NK-92 (cell line): ENCODE measurements around the gene F13B.
"Not testable (repeated sequence)": the region's sequence is repeated elsewhere in the genome, so short reads cannot be mapped to it uniquely, and the experiment has no call there.

Experiments used
- DNase-seq: peaks from one replicate; lab custom pipeline; 2025; ENCODE audit not compliant: unreplicated experiment; lab: John Stamatoyannopoulos, UW

The F13B gene

GRCh38 chr1:197066719-197067456 lies at the start of gene F13B:
F13B (minus strand) TSS chr1:197067260; CDS start chr1:197067223, 37 bp downstream.
- DNase-seq: no peak

DNA sequence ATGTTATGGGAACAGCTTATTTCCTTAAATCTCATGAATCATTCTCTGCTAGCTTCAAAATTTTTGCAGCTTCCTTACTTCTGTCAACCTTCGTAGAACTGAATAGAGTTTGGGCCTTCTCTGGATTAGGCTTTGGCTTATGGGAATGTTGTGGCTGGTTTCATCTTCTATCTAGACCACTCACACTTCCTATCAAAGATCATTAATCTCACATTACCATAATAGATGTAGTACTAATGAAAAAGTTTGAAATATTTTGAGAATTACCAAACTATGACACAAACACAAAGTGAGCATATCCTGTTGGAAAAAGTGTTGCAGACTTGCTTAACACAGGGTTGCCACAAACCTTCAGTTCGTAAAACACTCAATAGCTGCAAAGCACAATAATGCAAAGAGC lies 49.1 kb upstream of the F13B start:
- no peak for DNase-seq

DNA sequence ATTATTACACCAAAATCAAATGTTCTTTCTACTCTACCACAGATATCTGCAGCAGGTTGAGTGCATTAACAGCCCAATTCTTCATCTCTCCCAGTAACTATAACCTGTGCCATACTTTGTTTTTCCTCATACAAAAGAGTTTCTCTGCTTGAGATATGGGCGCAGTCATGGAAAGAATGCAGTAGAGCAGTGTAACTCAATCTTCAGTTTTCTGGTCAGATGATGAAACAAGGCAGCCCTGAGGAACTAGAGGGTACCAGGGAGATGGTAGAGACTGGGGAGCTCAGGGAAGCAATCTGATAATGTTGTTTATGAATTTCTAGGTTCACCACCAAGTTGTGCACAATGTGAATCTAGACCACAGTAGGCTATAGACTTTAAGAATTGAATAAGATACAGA lies 39.8 kb upstream of the F13B start:
- no peak for DNase-seq

DNA sequence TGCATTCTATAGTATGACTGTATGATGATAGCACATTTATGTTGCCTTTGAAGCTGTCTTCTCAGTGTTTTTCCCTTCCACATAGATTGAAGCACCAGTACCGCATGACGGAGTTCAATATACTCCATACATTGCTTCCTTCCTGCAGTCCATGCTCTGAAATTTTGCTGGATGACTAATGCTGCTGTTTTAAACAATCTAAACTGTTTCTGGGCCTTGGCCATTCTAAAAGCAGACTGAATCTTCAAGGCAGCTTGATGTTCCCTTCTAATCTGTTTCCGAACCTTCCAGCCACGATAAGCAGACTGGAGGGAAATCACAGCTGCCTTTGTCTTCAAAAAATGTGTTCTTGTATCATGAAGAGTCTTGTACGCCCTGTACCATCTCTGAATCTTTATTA lies 36.2 kb upstream of the F13B start:
- DNase-seq: no peak

- DNase-seq: no peak
Observed at GRCh38 chr1:197101978-197102377, 34.9 kb upstream of the F13B start.

DNA sequence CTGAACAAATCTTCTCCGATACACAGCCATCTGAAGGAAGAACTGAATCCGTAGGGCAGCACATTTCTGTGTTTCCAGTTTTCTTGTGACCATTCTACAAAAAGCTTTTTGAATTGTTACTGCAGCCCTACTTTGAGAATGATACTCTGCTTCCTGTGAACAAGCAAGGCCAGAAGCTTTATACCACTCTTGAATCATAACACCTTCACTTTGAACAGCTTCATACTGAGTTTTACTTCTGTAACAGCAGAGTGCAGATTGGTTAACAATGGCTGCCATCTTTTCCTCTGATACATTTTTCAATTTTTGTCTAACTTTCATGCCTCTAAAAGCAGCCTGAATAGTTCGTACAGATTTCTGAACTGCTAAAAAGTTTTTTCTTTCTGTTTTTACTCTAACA lies 33.6 kb upstream of the F13B start:
- DNase-seq: no peak

DNA sequence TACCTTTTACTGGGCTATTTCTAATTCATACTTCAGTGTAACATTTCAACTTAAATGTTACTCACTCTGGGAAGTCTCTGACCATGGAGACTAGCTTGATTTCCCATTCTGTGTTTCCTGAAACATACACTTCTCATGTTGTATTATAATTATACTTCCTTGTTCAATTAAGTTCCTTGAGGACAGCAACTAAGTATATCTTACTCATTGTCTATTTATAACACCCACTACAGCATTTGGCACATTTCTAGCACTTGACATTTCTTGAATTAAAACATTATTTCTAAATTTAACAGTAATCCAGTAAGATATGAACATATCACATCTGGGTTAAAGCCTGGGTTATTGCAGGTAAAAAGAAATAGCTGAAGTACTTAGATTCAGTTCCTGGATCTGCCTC lies 32.4 kb upstream of the F13B start:
- no peak for DNase-seq

- DNase-seq: not testable (repeated sequence)
Observed at GRCh38 chr1:197096971-197097370, 29.9 kb upstream of the F13B start.

DNA sequence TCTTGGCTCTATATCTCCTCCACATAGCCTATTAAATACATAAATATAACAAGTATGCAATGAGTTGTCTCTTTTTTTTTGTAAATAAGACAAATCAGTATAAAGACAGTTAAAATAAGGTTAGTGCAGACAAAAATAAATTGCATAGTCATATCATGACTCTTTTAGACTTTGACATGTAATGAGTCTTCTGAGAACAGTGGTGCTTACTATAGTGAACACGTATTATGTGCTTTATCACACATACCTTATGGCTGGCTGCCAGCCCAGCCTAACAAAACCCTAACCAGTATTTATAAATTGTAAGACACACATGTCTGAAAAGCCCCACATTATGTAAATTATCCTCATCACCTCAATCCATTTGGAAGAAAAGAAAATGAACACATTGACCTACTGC lies 29.1 kb upstream of the F13B start:
- DNase-seq: no peak

DNA sequence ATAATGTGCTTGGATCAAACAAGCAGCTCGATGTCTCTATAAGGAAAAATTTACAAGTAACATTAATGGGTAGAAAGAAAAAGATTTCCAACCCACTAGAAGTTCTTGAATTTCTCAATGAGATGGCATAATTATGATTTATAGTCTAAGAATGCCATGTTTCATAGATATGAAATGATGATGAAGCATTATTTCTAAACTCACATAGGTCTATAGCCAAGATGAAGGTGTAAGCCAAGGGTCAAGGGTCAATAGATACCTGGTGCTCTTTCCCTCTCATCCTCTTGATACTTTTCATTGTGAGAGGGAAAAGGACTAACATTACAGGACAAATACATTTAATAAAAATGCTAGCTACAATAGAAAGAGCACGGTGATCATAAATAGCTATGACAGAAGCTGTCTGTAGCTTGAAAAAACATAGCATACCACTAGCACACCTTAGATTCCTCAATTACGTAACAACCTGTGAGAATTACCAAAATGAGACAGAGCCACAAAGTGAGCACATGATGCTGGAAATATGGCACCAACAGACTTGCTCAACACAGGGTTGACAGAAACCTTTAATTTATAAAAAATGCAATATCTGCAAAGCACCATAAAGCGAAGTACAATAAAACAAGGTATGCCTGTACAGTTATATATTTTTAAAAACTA lies 26.3 kb upstream of the F13B start:
- no peak for DNase-seq

GRCh38 chr1:197092491-197093023 lies 25.5 kb upstream of the F13B start:
- DNase-seq: no peak

DNA sequence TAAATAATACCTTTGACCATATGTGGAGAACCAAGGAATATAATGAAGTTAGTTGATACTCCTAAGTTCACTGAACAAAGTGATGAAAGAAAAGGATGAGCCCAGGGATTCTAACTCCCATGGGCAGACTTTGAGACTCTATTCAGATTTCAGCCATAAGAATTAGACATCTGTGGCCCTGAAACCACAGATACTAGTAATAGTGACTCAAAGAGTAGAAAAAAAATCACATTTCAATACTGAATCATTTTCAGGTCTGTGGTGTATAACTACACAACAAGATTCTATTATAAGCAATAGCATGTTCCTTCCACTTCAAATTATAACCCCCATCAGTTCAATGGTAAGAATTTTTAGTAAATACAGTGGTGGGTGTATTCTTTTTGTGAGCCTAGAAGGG lies 16.4 kb upstream of the F13B start:
- no peak for DNase-seq

DNA sequence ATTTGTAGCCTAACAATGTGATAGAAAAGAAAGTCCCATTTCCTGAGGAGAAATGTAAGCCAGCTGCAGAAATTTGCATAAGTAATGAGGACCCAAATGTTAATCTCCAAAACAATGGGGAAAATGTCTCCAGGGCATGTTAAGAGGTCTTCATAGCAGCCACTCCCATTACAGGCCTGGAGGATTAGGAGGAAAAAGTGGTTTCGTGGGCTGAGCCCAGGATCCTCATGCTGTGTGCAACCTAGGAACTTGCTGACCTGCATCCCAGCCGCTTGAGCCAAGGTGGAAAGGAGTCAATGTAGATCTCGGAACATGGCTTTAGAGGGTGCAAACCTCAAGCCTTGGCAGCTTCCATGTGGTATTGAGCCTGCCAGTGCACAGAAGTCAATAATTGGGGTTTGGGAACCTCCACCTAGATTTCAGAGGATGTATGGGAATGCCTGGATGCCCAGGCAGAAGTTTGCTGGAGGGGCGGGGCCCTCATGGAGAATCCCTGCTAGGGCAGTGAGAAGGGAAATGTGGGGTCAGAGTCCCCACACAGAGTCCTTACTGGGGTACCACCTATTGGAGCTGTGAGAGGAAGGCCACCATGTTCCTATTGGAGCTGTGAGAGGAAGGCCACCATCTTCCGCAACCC lies 14.2 kb upstream of the F13B start:
- no peak for DNase-seq

DNA sequence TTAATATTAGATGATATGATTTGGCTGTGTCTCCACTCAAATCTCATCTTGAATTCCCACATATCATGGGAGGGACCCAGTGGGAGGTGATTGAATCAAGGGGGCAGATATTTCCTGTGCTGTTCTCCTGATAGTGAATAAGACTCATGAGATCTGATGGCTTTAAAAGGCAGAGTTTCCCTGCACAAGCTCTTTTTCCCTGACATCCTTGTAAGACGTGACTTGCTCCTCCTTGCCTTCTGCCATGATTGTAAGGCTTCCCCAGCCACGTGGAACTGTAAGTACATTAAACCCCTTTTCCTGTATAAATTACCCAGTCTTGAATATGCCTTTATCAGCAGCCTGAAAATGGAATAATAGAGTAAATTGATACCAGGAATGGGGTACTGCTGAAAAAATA lies 13.3 kb upstream of the F13B start:
- DNase-seq: no peak

DNA sequence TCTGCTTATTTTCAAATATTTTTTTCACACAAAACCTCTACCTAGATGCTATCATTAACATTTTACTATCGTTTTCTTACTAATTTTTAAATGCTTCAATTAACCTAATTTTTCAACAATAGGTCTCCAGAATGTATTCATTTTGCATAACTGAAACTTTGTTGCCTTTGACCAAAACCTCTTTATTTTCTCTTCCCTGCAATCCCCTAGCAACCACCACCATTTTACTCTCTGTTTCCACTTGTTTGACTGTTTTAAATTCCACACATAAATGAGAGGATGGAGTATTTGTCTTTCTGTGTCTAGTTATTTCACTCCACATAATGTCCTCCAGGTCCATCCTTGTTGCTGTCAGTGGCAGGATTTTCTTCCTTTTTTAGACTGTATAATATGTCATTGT lies 9.5 kb upstream of the F13B start:
- no peak for DNase-seq

GRCh38 chr1:197073978-197074377 lies 6.9 kb upstream of the F13B start:
- DNase-seq: no peak

- no peak for DNase-seq
Observed at GRCh38 chr1:197067457-197067818, 378 bp upstream of the F13B start.

GRCh38 chr1:197066277-197066676 lies 783 bp downstream of the F13B start:
- no peak for DNase-seq

- no peak for DNase-seq
Observed at GRCh38 chr1:197065559-197065958, 1.5 kb downstream of the F13B start.

- no peak for DNase-seq
Observed at GRCh38 chr1:197063212-197063611, 3.8 kb downstream of the F13B start.

DNA sequence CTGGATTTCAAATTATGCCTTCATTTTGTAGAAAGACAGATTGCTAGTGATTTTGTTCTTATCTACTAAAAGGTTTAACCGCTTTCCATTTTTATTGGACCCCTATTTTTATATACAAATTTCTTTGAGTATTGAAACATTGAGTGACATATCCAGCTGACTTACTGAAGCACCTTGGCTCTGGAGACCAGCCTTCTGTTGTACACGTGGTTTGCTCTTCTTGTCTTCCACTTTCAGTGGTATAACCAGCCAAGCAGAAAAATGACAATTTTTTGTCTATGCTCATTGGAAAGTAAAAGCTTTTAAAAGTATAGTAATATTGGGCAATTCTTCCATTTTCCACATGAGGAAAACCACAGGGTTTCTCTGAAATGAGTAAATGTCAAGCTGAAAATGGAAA lies 4.4 kb downstream of the F13B start:
- no peak for DNase-seq

- DNase-seq: no peak
Observed at GRCh38 chr1:197049100-197049499, 18.0 kb downstream of the F13B start.
